ENCODE data around the gene TSPAN33. TPM values are rescaled to one million over a fixed set of nuclear protein-coding genes. Genes with fewer than 3 reads are reported as not detected.

TSPAN33 gene
- total and polyA plus RNA-seq, 10 of the 15 experiments (the other 5 are each of a cell fraction or from before 2014, with no cell fraction given): 12.0 to 123 (median 86.3) TPM

GRCh38 chr7:129209067-129209926 lies 64.8 kb downstream of the TSPAN33 start (continued):
- TF ChIP-seq SMC3 (IDR thresholded peaks at IDR 0.05; ENCODE audit: borderline replicate concordance, low read length) (no peak), POLR2AphosphoS5 (IDR thresholded peaks at IDR 0.05; ENCODE audit: low read length) (no peak)

GRCh38 chr7:129210256-129210988 lies 65.9 kb downstream of the TSPAN33 start:
- ChIA-PET RAD21 (ENCODE audit: unreplicated experiment) (interaction anchor here (0.6 to 7.3 kb wide), 14 partner anchors 25 to 1183 kb away, joined by 3 to 67 read pairs (median 4); no protein-coding TSS in a partner anchor), POLR2A (no interaction called here), SMC1A (ENCODE audit: uncharacterized antibody, unreplicated experiment) (interaction anchor here (0.6 to 5.8 kb wide), 20 partner anchors 12 to 582 kb away, joined by 3 to 70 read pairs (median 4); partner anchors contain the start of genes ATP6V1F and TSPAN33), CTCF (interaction anchor here (0.6 to 9.6 kb wide), 35 partner anchors 8 to 783 kb away, joined by 3 to 109 read pairs (median 4); no protein-coding TSS in a partner anchor)
- H4K20me1 ChIP-seq (ENCODE audit: control insufficient read depth, insufficient read depth): no peaks in the 10 kb centered on the region
- no TSS peak for BruUV-seq (replicated peaks)
- no peak overlapping the region for H2AFZ ChIP-seq (ENCODE audit: control insufficient read depth, low read depth, low read length)
- no peaks in the 10 kb centered on the region for H3K4me1 ChIP-seq (ENCODE audit: control insufficient read depth, insufficient read depth, low read length)
- no peak overlapping the region for H3K4me3 ChIP-seq
- in situ Hi-C loops (cut with MboI): loop anchor here (5.0 kb wide), 1 partner anchor 303 kb away; no protein-coding TSS in a partner anchor
- no peak overlapping the region for H3K4me2 ChIP-seq (ENCODE audit: control insufficient read depth, insufficient read depth)
- H3K27me3 ChIP-seq (replicated peaks in 1 of 2; ENCODE audit: control insufficient read depth in 2 of 2, insufficient read depth in 2 of 2, low read length in 1 of 2): no peaks in the 10 kb centered on the region
- no peak overlapping the region for H3K9ac ChIP-seq (ENCODE audit: control insufficient read depth, insufficient read depth, low read length)
- no peaks in the 10 kb centered on the region for H3K79me2 ChIP-seq (ENCODE audit: control insufficient read depth, insufficient read depth, low read length)
- ATAC-seq (peak; percentile 97), DNase-seq (ENCODE audit: low read depth, low spot score) (no peak), FAIRE-seq (peak; percentile 90)
- H3K36me3 ChIP-seq (ENCODE audit: control insufficient read depth in 2 of 2, insufficient read depth in 2 of 2, low read length in 1 of 2): peaks cover 0 to 3% of the 10 kb centered on the region in 2 experiments; a peak in 1 of 4 replicates
- WGBS (ENCODE audit: insufficient coverage, insufficient replicate concordance, low lambda C conversion rate, missing lambda C conversion rate): 51% methylated on average over 16 of the region's 16 CpGs
- no peak overlapping the region for H3K27ac ChIP-seq (ENCODE audit: control insufficient read depth, insufficient read depth)
- intact Hi-C loops (cut with micrococcal nuclease; ENCODE audit: unreplicated experiment): loop anchor here (1.0 to 10.0 kb wide), 4 partner anchors 48 to 306 kb away; no protein-coding TSS in a partner anchor
- H3K9me3 ChIP-seq (replicated peaks; ENCODE audit: control insufficient read depth, insufficient read depth, low read length): no peaks in the 10 kb centered on the region
- TF ChIP-seq ZNF217 (IDR thresholded peaks at IDR 0.05) (no peak), TCF7 (IDR thresholded peaks at IDR 0.05; ENCODE audit: borderline replicate concordance) (no peak), SMC3 (IDR thresholded peaks at IDR 0.05; ENCODE audit: borderline replicate concordance, low read length) (peak; percentile 89), RB1 (IDR thresholded peaks at IDR 0.05; ENCODE audit: borderline replicate concordance) (0 out of 2 replicates have a peak, but pooled peaks have one; percentile 58), SUPT20H (IDR thresholded peaks at IDR 0.05; ENCODE audit: borderline replicate concordance, control insufficient read depth, low read depth, low read length) (no peak), GABPA (IDR thresholded peaks at IDR 0.05; ENCODE audit: low read depth) (no peak), MYB (IDR thresholded peaks at IDR 0.05; ENCODE audit: borderline replicate concordance, low read depth, low read length) (no peak), FOS (IDR thresholded peaks at IDR 0.05; ENCODE audit: borderline replicate concordance, extremely low read depth, insufficient read length) (no peak), HDGF (IDR thresholded peaks at IDR 0.05) (no peak), YY1 (IDR thresholded peaks at IDR 0.05; ENCODE audit: low read depth, low read length) (peak; percentile 81), NR2C2 (IDR thresholded peaks at IDR 0.05; ENCODE audit: borderline replicate concordance, control insufficient read depth, insufficient read length, low read depth) (no peak), PAX5 (IDR thresholded peaks at IDR 0.05; ENCODE audit: borderline replicate concordance, low read depth, low read length) (no peak), IKZF1 (conservative IDR thresholded peaks at IDR 0.05) (0 out of 2 replicates have a peak, but pooled peaks have one; percentile 12), ASH2L (IDR thresholded peaks at IDR 0.05; ENCODE audit: borderline replicate concordance, low read depth) (no peak), RBBP5 (conservative IDR thresholded peaks at IDR 0.05) (no peak), SREBF2 (IDR thresholded peaks at IDR 0.05; ENCODE audit: low read length) (no peak), RAD21 (IDR thresholded peaks at IDR 0.05; ENCODE audit: insufficient read depth, low read depth, low read length) (peak; percentile 97), EP300 (IDR thresholded peaks at IDR 0.05; ENCODE audit: borderline replicate concordance in 1 of 2, control insufficient read depth in 1 of 2, low read depth in 2 of 2, low read length in 2 of 2) (no peak), E2F4 (IDR thresholded peaks at IDR 0.05; ENCODE audit: low read depth, low read length) (no peak), ZZZ3 (IDR thresholded peaks at IDR 0.05; ENCODE audit: control insufficient read depth, insufficient read length, low read depth) (no peak)

All from GM12878 (cell line).